GM18517 (cell line): ENCODE results near the gene UBE2E1.

Experiments
- ATAC-seq: cut with Tn5 transposase; IDR thresholded peaks from one replicate; pipeline ENCODE4 v1.9.1; 2021; ENCODE audit warnings: mild to moderate bottlenecking, moderate library complexity; ENCODE audit not compliant: unreplicated experiment

UBE2E1 gene

GRCh38 chr3:23819599-23820360, 14.0 kb downstream of the UBE2E1 start:
- ATAC-seq, result peak; percentile 66

GRCh38 chr3:23820888-23821287, 15.1 kb downstream of the UBE2E1 start:
- no peak for ATAC-seq

GRCh38 chr3:23821858-23822257, 16.1 kb downstream of the UBE2E1 start:
- no peak for ATAC-seq

- ATAC-seq, result no peak
These were observed 16.8 kb downstream of the UBE2E1 start for GRCh38 chr3:23822559-23822958.

- ATAC-seq, result no peak
These were observed 17.9 kb downstream of the UBE2E1 start for GRCh38 chr3:23823620-23824019.

- ATAC-seq, result no peak
These were observed 19.1 kb downstream of the UBE2E1 start for GRCh38 chr3:23824699-23825444.

- ATAC-seq, result no peak
These were observed 20.0 kb downstream of the UBE2E1 start for GRCh38 chr3:23825802-23826201.

GRCh38 chr3:23826382-23827064, 20.8 kb downstream of the UBE2E1 start:
- no peak for ATAC-seq

- ATAC-seq, result peak; percentile 62
These were observed 23.6 kb downstream of the UBE2E1 start for GRCh38 chr3:23829242-23829934.

GRCh38 chr3:23830869-23831484, 25.2 kb downstream of the UBE2E1 start:
- ATAC-seq, result peak; percentile 87

GRCh38 chr3:23831517-23832394, 26.0 kb downstream of the UBE2E1 start:
- no peak for ATAC-seq

GRCh38 chr3:23832523-23832922, 26.8 kb downstream of the UBE2E1 start:
- no peak for ATAC-seq

GRCh38 chr3:23834082-23834870, 28.5 kb downstream of the UBE2E1 start:
- no peak for ATAC-seq

- no peak for ATAC-seq
These were observed 29.3 kb downstream of the UBE2E1 start for GRCh38 chr3:23835087-23835486.

- ATAC-seq, result no peak
These were observed 30.0 kb downstream of the UBE2E1 start for GRCh38 chr3:23835802-23836201.

- ATAC-seq, result no peak
These were observed 30.9 kb downstream of the UBE2E1 start for GRCh38 chr3:23836536-23837230.

GRCh38 chr3:23837286-23837685, 31.5 kb downstream of the UBE2E1 start:
- ATAC-seq, result no peak

- ATAC-seq, result no peak
These were observed 31.9 kb downstream of the UBE2E1 start for GRCh38 chr3:23837691-23838090.
